Memory B cell (primary cell): ENCODE data around the gene MYOM1.
"Not testable (repeated sequence)": the region's sequence is repeated elsewhere in the genome, so short reads cannot be mapped to it uniquely, and the experiment has no call there.

Experiments used
- ATAC-seq: fragments of 150-1000 bp; cut with Tn5 transposase; 2 replicates; pipeline ENCODE4 v1.10.0; 2021; ENCODE audit warnings: low read depth, mild to moderate bottlenecking, moderate library complexity
- DNase-seq, 2 donors: peaks; one replicate each; pipeline ENCODE4 v3.0.0; 2022; ENCODE audit warnings: low spot score in 2 of 2
- H3K27ac Mint-ChIP-seq: one replicate; pipeline ENCODE4 v1.8.0; 2022; ENCODE audit warnings: mild to moderate bottlenecking, moderate library complexity, mixed read lengths
- H3K27me3 Mint-ChIP-seq: one replicate; pipeline ENCODE4 v1.8.0; 2022; ENCODE audit warnings: mixed read lengths
- H3K36me3 Mint-ChIP-seq: one replicate; pipeline ENCODE4 v1.8.0; 2022; ENCODE audit warnings: mild to moderate bottlenecking, mixed read lengths
- H3K4me1 Mint-ChIP-seq: one replicate; pipeline ENCODE4 v1.8.0; 2022; ENCODE audit warnings: mixed read lengths
- H3K4me3 Mint-ChIP-seq: one replicate; pipeline ENCODE4 v1.8.0; 2022; ENCODE audit warnings: mild to moderate bottlenecking, moderate library complexity, mixed read lengths
- H3K9me3 Mint-ChIP-seq: one replicate; pipeline ENCODE4 v1.8.0; 2022; ENCODE audit warnings: mixed read lengths

MYOM1 gene

DNA sequence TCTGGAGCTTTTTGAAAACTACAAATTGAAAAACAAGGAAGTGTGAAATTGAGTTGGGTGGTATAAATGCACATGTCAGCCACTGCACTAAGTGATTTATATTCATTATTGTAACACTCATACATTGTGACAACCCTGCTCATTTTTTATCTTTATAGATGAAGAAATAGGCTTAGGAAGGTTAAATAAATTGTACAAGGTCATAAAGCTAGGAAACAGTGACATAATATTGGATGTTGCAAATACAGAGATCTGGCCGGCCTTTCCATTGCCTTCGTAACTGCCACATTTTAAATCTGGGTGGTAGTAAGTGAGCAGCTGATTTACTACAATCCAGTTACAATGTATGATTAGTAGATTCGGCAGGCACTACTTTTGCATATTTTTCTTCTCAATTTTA, 130.2 kb downstream of the MYOM1 start:
- H3K4me1 Mint-ChIP-seq: no peaks in the 10 kb centered on the region
- no peaks in the 10 kb centered on the region for H3K27me3 Mint-ChIP-seq
- H3K4me3 Mint-ChIP-seq: no peak overlapping the region
- ATAC-seq: no peak
- H3K36me3 Mint-ChIP-seq: no peaks in the 10 kb centered on the region
- no peak overlapping the region for H3K27ac Mint-ChIP-seq
- no peak for DNase-seq
- no peaks in the 10 kb centered on the region for H3K9me3 Mint-ChIP-seq

GRCh38 chr18:3088449-3088848, 131.3 kb downstream of the MYOM1 start:
- no peaks in the 10 kb centered on the region for H3K9me3 Mint-ChIP-seq
- H3K27me3 Mint-ChIP-seq: no peaks in the 10 kb centered on the region
- H3K27ac Mint-ChIP-seq: no peak overlapping the region
- DNase-seq (no peak), ATAC-seq (no peak)
- H3K4me3 Mint-ChIP-seq: no peak overlapping the region
- no peaks in the 10 kb centered on the region for H3K36me3 Mint-ChIP-seq
- H3K4me1 Mint-ChIP-seq: no peaks in the 10 kb centered on the region

DNA sequence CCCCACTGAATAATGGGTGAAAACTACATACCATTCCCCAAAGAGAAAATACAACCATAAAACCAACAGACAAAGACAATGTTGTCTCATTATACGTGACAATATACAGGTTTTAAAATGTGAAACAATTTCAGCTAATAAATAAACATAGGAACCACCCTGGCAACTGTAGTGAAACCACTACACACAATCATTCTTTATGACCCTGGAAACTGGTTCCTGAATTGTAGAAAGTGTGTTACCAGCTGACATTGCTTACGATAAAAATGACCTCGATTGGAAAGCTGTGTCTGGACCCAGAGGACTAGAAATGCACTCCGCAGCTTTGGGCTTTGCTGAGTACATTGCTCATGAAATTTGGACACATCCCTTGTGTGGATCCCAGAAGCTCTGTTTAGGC, 132.9 kb downstream of the MYOM1 start:
- no peaks in the 10 kb centered on the region for H3K9me3 Mint-ChIP-seq
- H3K4me3 Mint-ChIP-seq: no peak overlapping the region
- H3K27me3 Mint-ChIP-seq: no peaks in the 10 kb centered on the region
- H3K36me3 Mint-ChIP-seq: no peaks in the 10 kb centered on the region
- DNase-seq (no peak), ATAC-seq (no peak)
- H3K4me1 Mint-ChIP-seq: no peaks in the 10 kb centered on the region
- H3K27ac Mint-ChIP-seq: no peak overlapping the region

- Mint-ChIP-seq H3K9me3 (no peaks in the 10 kb centered on the region), H3K27me3 (no peaks in the 10 kb centered on the region)
Observed at GRCh38 chr18:3085612-3086011, 134.2 kb downstream of the MYOM1 start.

GRCh38 chr18:3084206-3084605, 135.6 kb downstream of the MYOM1 start:
- Mint-ChIP-seq H3K9me3 (no peaks in the 10 kb centered on the region), H3K4me3 (no peak overlapping the region), H3K27me3 (no peaks in the 10 kb centered on the region), H3K27ac (no peak overlapping the region), H3K36me3 (no peaks in the 10 kb centered on the region), H3K4me1 (no peaks in the 10 kb centered on the region)
- ATAC-seq (no peak), DNase-seq (no peak)

More at GRCh38 chr18:3085612-3086011, 134.2 kb downstream of the MYOM1 start:
- ATAC-seq (no peak), DNase-seq (no peak)
- H3K4me3 Mint-ChIP-seq: no peak overlapping the region
- no peaks in the 10 kb centered on the region for H3K4me1 Mint-ChIP-seq
- no peak overlapping the region for H3K27ac Mint-ChIP-seq
- no peaks in the 10 kb centered on the region for H3K36me3 Mint-ChIP-seq

- no peaks in the 10 kb centered on the region for H3K9me3 Mint-ChIP-seq
- DNase-seq (no peak), ATAC-seq (no peak)
- H3K36me3 Mint-ChIP-seq: no peaks in the 10 kb centered on the region
- no peak overlapping the region for H3K4me3 Mint-ChIP-seq
- no peaks in the 10 kb centered on the region for H3K4me1 Mint-ChIP-seq
- no peak overlapping the region for H3K27ac Mint-ChIP-seq
- H3K27me3 Mint-ChIP-seq: no peaks in the 10 kb centered on the region
Observed at GRCh38 chr18:3083766-3084165, 136.0 kb downstream of the MYOM1 start.

DNA sequence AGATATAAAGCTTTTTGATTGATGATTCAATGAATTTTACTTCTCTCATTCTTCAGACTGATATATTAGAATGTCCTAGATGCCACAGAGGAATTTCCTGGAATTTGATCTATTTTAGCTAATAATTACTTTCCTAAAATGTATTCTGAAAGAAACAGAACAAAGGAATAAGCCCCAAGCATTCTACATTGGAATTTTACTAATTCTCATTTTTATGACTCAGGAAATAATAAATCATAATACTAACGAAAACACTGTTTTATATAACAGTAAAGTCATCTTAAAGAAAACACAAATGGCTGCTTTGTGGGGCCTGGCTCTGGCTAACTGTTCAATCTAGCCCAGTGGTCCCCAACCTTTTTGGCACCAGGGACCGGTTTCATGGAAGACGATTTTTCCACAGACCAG, 138.2 kb downstream of the MYOM1 start:
- H3K27me3 Mint-ChIP-seq: peaks cover 2% of the 10 kb centered on the region
- no peak overlapping the region for H3K4me3 Mint-ChIP-seq
- H3K36me3 Mint-ChIP-seq: peaks cover 4% of the 10 kb centered on the region
- no peaks in the 10 kb centered on the region for H3K4me1 Mint-ChIP-seq
- H3K9me3 Mint-ChIP-seq: no peaks in the 10 kb centered on the region
- no peak for DNase-seq
- no peak overlapping the region for H3K27ac Mint-ChIP-seq
- ATAC-seq: no peak

- peaks cover 4% of the 10 kb centered on the region for H3K36me3 Mint-ChIP-seq
- DNase-seq (no peak), ATAC-seq (no peak)
- peaks cover 2% of the 10 kb centered on the region for H3K27me3 Mint-ChIP-seq
- H3K9me3 Mint-ChIP-seq: no peaks in the 10 kb centered on the region
- H3K4me3 Mint-ChIP-seq: no peak overlapping the region
- H3K27ac Mint-ChIP-seq: no peak overlapping the region
- no peaks in the 10 kb centered on the region for H3K4me1 Mint-ChIP-seq
Observed at GRCh38 chr18:3079653-3080052, 140.1 kb downstream of the MYOM1 start.

DNA sequence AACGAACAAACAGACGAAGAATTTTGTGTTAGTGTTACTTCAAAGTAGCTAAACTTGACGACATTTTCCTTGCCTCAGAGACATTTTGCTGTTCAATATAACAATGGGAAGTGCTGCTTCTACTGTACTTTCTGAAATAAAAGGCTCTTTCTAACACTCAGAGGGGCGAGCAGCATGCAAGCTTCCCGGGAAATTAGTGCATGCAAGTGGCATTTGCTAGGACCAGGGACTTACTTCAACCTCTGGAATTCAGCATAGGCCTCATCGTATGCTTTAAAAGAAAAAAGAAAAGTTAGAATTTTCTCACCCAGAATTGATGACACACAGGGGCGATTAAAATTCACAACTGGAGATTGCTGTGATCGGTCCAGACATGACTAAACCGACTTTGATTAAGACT, 144.3 kb downstream of the MYOM1 start:
- Mint-ChIP-seq H3K4me1 (no peaks in the 10 kb centered on the region), H3K4me3 (no peak overlapping the region), H3K9me3 (no peaks in the 10 kb centered on the region), H3K27ac (no peak overlapping the region), H3K27me3 (peaks cover 2% of the 10 kb centered on the region), H3K36me3 (peaks cover 4% of the 10 kb centered on the region)
- DNase-seq (no peak), ATAC-seq (no peak)

- no peak for ATAC-seq
- DNase-seq: no peak
- H3K27me3 Mint-ChIP-seq: peaks cover 2% of the 10 kb centered on the region
- H3K27ac Mint-ChIP-seq: no peak overlapping the region
- H3K9me3 Mint-ChIP-seq: no peaks in the 10 kb centered on the region
- H3K36me3 Mint-ChIP-seq: peaks cover 4% of the 10 kb centered on the region
- H3K4me1 Mint-ChIP-seq: no peaks in the 10 kb centered on the region
- H3K4me3 Mint-ChIP-seq: no peak overlapping the region
Observed at GRCh38 chr18:3074087-3074486, 145.7 kb downstream of the MYOM1 start.

- not testable (repeated sequence) for H3K4me1 Mint-ChIP-seq, DNase-seq, H3K36me3 Mint-ChIP-seq, ATAC-seq, H3K4me3 Mint-ChIP-seq, H3K9me3 Mint-ChIP-seq, H3K27ac Mint-ChIP-seq, H3K27me3 Mint-ChIP-seq
Observed at GRCh38 chr18:3073353-3073752, 146.4 kb downstream of the MYOM1 start.

DNA sequence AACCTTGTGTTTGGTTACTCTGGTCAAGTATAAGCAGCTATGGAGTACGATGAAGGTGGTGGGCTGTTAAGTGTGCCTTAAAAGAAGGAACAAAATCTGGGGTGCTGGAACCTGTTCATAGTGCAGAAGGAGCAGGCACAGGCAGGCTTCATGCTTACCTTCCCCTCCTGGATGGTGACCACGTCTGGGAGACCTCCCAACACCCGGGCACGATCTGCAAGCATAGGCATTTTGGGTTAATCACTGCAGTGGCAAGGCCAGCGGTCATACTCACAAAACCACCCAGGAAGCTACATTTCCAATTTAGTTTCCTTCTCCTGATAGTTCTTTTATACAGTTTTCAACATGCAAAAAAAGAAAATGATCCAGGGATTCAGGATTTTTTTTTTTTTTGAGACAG, 148.1 kb downstream of the MYOM1 start:
- no peaks in the 10 kb centered on the region for H3K9me3 Mint-ChIP-seq
- no peaks in the 10 kb centered on the region for H3K27me3 Mint-ChIP-seq
- no peak overlapping the region for H3K27ac Mint-ChIP-seq
- no peak for ATAC-seq
- H3K36me3 Mint-ChIP-seq: peaks cover 2% of the 10 kb centered on the region
- DNase-seq: no peak
- H3K4me1 Mint-ChIP-seq: peaks cover 4% of the 10 kb centered on the region
- H3K4me3 Mint-ChIP-seq: no peak overlapping the region

GRCh38 chr18:3069671-3070433, 149.9 kb downstream of the MYOM1 start:
- Mint-ChIP-seq H3K9me3 (no peaks in the 10 kb centered on the region), H3K4me1 (peaks cover 4% of the 10 kb centered on the region), H3K27me3 (no peaks in the 10 kb centered on the region), H3K36me3 (peaks cover 2% of the 10 kb centered on the region), H3K4me3 (no peak overlapping the region), H3K27ac (no peak overlapping the region)
- ATAC-seq (no peak), DNase-seq (no peak)

GRCh38 chr18:3067722-3068121, 152.0 kb downstream of the MYOM1 start:
- Mint-ChIP-seq H3K36me3 (peaks cover 2% of the 10 kb centered on the region), H3K9me3 (no peaks in the 10 kb centered on the region), H3K27ac (peak overlapping the region; percentile 17), H3K4me3 (no peak overlapping the region), H3K4me1 (peaks cover 9% of the 10 kb centered on the region), H3K27me3 (no peaks in the 10 kb centered on the region)
- no peak for ATAC-seq
- DNase-seq: no peak

DNA sequence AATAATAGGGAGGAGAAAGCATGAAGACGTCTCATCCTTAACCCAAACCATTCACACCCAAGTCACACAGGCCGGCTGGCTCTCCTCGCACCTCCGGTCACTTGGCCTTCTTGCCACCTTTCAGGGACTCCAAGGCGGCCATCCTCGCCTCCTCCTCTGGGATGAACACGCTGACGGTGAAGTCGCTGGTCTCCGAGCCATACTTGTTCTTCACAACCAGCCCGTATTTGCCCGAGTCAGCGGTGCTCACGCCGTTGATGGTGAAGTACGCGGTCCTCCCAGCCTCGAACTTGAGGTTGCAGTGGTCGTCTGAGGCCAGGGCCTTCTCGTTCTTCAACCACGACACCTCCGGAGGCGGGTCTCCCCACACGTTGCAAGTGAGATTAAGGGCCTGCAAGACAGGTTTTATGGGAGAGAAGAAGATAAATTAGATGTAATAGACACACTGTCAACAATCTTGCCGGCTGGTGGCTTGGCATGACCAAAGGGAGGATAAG, 152.6 kb downstream of the MYOM1 start:
- DNase-seq: no peak
- H3K4me1 Mint-ChIP-seq: peaks cover 9% of the 10 kb centered on the region
- ATAC-seq: no peak
- no peaks in the 10 kb centered on the region for H3K27me3 Mint-ChIP-seq
- H3K9me3 Mint-ChIP-seq: no peaks in the 10 kb centered on the region
- no peak overlapping the region for H3K4me3 Mint-ChIP-seq
- H3K36me3 Mint-ChIP-seq: peaks cover 2% of the 10 kb centered on the region
- H3K27ac Mint-ChIP-seq: no peak overlapping the region
